ENCODE results near the gene ELF5.

GRCh38 chr11:34464591-34465051, 49.0 kb downstream of the ELF5 start:
- TF ChIP-seq CTCF (IDR thresholded peaks at IDR 0.05), result no peak
- TF ChIP-seq POLR2A (IDR thresholded peaks at IDR 0.05), result no peak

Measured in right lobe of liver (tissue), 4 donors.